Measurements from ENCODE around the gene LRR1.
A peak's percentile ranks its signal among the peaks of the same experiment; 100 is the strongest.
"Not testable (repeated sequence)": the region's sequence is repeated elsewhere in the genome, so short reads cannot be mapped to it uniquely, and the experiment has no call there.

LRR1 gene

GRCh38 chr14:49585803-49586672 lies 12.7 kb upstream of the LRR1 start, which contains the start of gene RPS29:
RPS29 (minus strand) TSS chr14:49586380; CDS start chr14:49586346, 34 bp downstream.
- peak; percentile 98 to 100 (median 100) for DNase-seq

- peak; percentile 60 to 87 (median 82) for DNase-seq
Measured at GRCh38 chr14:49586673-49587460, 11.9 kb upstream of the LRR1 start.

- no peak for DNase-seq
Measured at GRCh38 chr14:49589387-49589786, 9.4 kb upstream of the LRR1 start.

GRCh38 chr14:49593016-49593415 lies 5.7 kb upstream of the LRR1 start:
- no peak for DNase-seq

GRCh38 chr14:49594347-49595091 lies 4.2 kb upstream of the LRR1 start:
- peak in 3 of 4 experiments; percentile 10 to 12 (median 10) for DNase-seq

GRCh38 chr14:49598189-49598484 lies 603 bp upstream of the LRR1 start:
- peak in 3 of 4 experiments; percentile 20 to 30 (median 29) for DNase-seq

GRCh38 chr14:49607583-49607982 lies 8.8 kb downstream of the LRR1 start:
- DNase-seq = no peak

- no peak for DNase-seq
Measured at GRCh38 chr14:49612251-49612650, 13.5 kb downstream of the LRR1 start.

GRCh38 chr14:49612671-49613070 lies 13.9 kb downstream of the LRR1 start:
- DNase-seq = no peak

GRCh38 chr14:49614196-49614595 lies 15.5 kb downstream of the LRR1 start:
- DNase-seq = no peak

GRCh38 chr14:49615776-49616175 lies 17.0 kb downstream of the LRR1 start:
- DNase-seq = no peak

- no peak for DNase-seq
Measured at GRCh38 chr14:49617852-49618519, 19.2 kb downstream of the LRR1 start.

- DNase-seq = not testable (repeated sequence)
Measured at GRCh38 chr14:49619273-49619672, 20.5 kb downstream of the LRR1 start.

- no peak for DNase-seq
Measured at GRCh38 chr14:49619730-49620129, 21.0 kb downstream of the LRR1 start.

GRCh38 chr14:49620182-49621113 lies 21.7 kb downstream of the LRR1 start, which contains the start of the genes MGAT2 and RPL36AL:
MGAT2 (plus strand) TSS chr14:49620799; CDS start chr14:49621269, 470 bp downstream.
RPL36AL (minus strand) TSS chr14:49620626; CDS start chr14:49619104, 1,522 bp downstream.
- peak; percentile 98 to 99 (median 99) for DNase-seq

- peak; percentile 88 to 95 (median 92) for DNase-seq
Measured at GRCh38 chr14:49621114-49621881, 22.6 kb downstream of the LRR1 start.

- DNase-seq = no peak
Measured at GRCh38 chr14:49622022-49622607, 23.4 kb downstream of the LRR1 start.

GRCh38 chr14:49623387-49623786 lies 24.6 kb downstream of the LRR1 start:
- no peak for DNase-seq

GRCh38 chr14:49623941-49624839 lies 25.4 kb downstream of the LRR1 start:
- DNase-seq = no peak

All from suppressor macrophage (primary cell).